HG02588 (cell line): ENCODE data around the gene ZCRB1.
"Not testable (repeated sequence)": the region's sequence is repeated elsewhere in the genome, so short reads cannot be mapped to it uniquely, and the experiment has no call there.

ENCODE experiments used
- ATAC-seq: cut with Tn5 transposase; IDR thresholded peaks from one replicate; pipeline ENCODE4 v1.9.1; 2021; ENCODE audit warnings: mild to moderate bottlenecking, moderate library complexity; ENCODE audit not compliant: unreplicated experiment

The ZCRB1 gene

GRCh38 chr12:42325653-42326474 is at the start of gene ZCRB1, which contains the start of gene PPHLN1:
Gene ZCRB1 (minus strand): TSS chr12:42326094. CDS start chr12:42324102, 1,992 bp downstream.
Gene PPHLN1 (plus strand): TSS chr12:42326167. CDS start chr12:42335903, 9,736 bp downstream.
- peak; percentile 95 for ATAC-seq

DNA sequence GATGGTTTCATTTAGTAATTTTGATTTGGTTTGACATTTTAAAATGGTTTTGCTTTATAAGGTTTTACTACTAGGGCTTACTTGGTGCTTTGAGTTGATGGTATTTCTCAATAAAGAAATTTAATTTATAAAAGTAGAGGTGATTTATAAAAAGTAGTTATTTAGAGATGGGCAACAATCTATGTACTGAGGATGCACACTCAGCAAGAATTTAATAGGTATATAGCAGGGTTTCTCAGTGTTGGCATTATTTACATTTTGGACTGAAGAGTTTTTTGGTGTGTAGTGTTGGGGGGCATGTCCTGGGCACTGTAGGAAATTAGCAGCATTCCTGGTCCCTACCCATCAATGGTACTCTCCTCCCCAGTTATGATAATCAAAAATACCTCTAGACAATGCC is 47.8 kb upstream of the ZCRB1 start:
- ATAC-seq = no peak

DNA sequence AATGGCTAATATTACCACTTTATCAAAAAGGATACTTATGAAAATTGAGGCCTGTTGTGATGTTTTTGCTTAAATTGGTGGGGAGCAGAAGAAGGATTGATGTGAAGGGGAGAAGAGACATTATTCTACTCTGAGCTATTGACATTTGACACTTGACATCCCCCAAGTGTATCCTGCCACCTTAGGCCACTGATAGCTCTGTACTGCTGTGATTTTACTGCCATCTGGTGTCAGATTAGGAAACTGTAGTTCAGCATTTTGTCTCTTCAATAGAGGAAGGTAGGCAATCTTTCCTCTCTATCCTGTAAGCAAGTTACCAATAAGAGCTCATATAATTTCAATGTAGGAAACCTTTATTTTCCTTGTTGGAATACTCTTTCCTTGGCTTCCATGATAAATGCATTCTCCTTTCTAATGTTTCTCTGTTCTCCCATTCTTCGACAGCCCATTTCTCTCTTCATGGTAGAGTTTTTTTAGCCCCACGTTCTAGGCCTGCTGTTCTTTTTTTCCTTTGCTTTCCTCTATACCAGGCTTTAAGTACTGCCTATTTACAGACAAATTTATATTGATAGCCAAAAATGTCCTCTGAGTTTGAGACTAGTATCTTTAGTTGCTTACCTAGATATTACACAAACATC is 46.4 kb upstream of the ZCRB1 start:
- ATAC-seq = peak; percentile 79

- no peak for ATAC-seq
Measured at GRCh38 chr12:42370013-42370412, 44.1 kb upstream of the ZCRB1 start.

- ATAC-seq = no peak
Measured at GRCh38 chr12:42365486-42365885, 39.6 kb upstream of the ZCRB1 start.

GRCh38 chr12:42364692-42365091 is 38.8 kb upstream of the ZCRB1 start:
- no peak for ATAC-seq

DNA sequence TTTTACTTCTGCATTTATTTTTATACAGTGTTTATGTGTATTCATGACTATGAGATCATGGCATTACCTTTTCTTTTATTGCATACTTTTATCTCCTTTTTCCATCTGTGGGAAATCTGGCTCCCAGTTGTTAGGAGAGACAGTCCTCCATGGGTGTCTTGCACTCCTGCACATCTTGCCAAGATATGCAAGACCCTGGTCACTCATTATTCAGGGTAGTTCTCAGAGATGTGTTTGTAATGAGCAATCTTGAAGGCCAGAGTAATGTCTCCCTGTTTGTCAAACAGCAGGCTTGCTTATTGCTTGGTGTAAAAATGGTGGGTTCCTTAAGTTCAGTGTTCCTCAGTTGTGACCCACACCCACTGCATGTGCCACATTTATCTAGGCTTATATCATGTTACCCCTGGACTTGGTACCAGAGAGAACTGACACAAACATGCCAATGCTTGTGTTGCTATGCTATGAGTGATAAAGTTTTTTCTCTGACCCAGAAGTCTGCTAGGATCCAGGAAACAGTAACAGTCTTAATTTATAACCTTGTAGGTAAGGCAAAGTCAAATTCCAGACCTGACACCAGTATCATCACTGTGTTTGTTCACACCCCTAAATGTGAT is 36.9 kb upstream of the ZCRB1 start:
- no peak for ATAC-seq

DNA sequence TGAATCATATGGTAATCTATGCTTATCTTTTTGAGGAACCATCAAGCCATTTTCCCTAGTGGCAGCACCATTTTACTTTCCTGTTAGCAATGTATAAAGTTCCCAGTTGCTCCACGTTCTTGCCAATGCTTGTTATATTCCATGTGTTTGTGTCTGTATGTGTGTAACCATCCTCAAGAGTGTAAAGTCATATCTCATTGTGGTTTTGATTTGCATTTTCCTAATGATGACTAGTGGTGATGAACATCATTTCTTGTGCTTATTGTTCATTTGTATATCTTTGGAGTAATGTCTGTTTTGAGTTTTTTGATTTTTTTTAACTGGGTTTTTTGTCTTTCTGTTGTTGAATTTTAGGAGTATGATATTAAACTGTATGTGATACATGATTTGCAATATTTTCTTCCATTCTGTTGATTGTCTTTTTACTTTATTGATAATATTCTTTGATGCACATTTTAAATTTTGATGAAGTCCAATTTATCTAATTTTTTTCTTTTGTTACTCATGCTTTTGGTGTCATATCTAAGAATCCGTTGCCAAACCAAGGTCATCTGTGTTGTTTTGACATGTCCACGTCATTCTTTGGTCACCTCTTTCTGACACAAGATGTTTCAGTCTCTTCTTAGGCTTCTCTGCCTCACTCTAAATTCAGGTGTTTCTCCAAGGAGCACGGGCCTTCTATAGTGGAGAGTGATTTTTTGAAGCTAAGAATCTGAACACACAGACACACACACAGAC is 36.2 kb upstream of the ZCRB1 start:
- no peak for ATAC-seq

- ATAC-seq = peak; percentile 70
Measured at GRCh38 chr12:42360747-42361403, 35.0 kb upstream of the ZCRB1 start.

DNA sequence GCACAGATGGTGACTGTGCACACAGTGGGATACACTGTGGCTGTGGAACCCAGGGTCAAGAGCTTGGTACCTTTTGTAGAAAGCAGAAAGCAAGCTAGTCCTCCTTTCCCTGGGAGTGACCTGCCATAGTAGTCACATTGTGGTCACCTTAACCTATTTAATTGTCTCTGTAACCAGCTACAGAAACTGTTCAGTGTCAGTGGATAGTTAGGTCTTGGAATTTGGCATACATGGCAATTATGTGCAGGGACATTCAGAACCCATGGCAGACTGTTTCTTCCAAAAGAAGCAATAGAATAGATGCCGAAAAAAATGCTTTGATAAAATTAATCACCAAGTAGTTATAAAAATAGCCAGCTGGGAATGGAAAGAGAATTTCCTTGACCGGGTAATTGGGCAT is 30.4 kb upstream of the ZCRB1 start:
- ATAC-seq = no peak

DNA sequence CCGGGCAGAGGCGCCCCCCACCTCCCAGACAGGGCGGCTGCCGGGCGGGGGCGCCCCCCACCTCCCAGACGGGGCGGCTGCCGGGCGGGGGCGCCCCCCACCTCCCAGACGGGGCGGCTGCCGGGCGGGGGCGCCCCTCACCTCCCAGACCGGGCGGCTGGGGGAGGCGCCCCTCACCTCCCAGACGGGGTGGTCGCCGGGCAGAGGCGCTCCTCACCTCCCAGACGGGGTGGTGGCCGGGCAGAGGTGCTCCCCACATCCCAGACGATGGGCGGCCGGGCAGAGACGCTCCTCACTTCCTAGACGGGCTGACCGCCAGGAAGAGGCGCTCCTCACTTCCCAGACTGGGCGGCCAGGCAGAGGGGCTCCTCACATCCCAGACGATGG is 24.1 kb upstream of the ZCRB1 start:
- not testable (repeated sequence) for ATAC-seq

DNA sequence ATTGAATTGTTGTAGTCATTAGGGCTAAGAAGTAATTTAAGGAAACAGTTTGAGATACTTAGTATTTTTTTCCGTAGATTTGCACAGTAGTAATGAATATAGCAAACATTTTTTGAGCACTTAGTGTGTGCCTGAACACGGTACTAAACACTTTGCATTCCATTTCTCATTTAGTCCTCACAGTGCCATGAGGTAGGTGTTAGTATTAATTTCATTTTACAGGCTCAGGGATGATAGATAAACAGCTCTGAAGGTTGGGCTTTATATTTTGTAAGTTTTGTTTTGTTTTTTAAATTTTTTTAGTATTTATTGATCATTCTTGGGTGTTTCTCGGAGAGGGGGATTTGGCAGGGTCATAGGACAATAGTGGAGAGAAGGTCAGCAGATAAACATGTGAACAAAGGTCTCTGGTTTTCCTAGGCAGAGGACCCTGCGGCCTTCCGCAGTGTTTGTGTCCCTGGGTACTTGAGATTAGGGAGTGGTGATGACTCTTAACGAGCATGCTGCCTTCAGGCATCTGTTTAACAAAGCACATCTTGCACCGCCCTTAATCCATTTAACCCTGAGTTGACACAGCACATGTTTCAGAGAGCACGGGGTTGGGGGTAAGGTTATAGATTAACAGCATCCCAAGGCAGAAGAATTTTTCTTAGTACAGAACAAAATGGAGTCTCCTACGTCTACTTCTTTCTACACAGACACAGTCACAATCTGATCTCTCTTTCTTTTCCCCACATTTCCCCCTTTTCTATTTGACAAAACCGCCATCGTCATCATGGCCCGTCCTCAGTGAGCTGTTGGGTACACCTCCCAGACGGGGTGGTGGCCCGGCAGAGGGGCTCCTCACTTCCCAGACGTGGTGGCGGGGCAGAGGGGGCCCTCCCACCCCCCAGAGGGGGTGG is 23.5 kb upstream of the ZCRB1 start:
- not testable (repeated sequence) for ATAC-seq

DNA sequence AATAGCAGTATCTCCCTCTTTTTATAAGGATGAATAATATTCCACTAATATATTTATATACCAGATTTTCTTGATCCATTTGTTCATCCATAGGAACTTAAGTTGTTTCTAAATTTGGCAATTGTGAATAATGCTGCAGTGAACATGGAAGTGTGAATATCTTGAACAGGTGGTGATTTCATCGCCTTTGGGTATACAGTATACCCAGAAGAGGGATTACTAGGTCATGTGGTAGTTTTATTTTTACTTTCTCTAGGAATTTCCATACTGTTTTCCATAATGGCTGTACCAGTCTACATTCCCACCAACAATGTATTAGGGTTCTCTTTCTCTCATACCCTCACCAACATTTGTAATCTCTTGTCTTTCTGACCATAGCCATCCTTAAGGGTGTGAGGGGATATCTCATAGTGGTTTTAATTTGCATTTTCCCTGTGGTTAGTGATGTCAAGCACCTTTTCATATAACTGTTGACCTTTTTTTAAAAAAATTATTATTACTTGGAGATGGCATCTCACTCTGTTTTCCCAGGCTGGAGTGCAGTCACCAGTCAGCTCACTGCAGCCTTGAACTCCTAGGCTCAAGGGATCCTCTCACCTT is 20.6 kb upstream of the ZCRB1 start:
- ATAC-seq = peak; percentile 46

GRCh38 chr12:42343721-42344120 is 17.8 kb upstream of the ZCRB1 start:
- no peak for ATAC-seq

- ATAC-seq = no peak
Measured at GRCh38 chr12:42342028-42342427, 16.1 kb upstream of the ZCRB1 start.

- no peak for ATAC-seq
Measured at GRCh38 chr12:42338280-42338679, 12.4 kb upstream of the ZCRB1 start.

DNA sequence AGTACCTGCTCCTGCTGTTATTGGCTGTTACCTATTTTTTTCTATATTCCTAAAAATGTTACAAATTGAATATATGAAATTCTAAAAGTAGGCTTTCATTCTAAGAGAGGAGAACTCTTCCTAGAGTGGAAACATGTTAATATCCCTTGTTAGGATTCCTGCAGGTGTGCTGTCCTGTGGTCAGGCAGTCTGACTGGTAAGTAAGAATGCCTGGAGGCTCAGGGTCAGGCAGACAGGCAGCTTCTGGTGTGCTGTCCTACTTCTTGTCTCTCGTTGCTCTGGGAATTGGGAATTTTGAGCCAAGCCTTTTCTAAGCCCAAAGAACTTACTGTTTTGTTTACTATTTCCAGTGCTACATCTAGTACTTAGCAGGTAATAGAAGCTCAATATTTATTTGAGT is 10.4 kb upstream of the ZCRB1 start:
- no peak for ATAC-seq

DNA sequence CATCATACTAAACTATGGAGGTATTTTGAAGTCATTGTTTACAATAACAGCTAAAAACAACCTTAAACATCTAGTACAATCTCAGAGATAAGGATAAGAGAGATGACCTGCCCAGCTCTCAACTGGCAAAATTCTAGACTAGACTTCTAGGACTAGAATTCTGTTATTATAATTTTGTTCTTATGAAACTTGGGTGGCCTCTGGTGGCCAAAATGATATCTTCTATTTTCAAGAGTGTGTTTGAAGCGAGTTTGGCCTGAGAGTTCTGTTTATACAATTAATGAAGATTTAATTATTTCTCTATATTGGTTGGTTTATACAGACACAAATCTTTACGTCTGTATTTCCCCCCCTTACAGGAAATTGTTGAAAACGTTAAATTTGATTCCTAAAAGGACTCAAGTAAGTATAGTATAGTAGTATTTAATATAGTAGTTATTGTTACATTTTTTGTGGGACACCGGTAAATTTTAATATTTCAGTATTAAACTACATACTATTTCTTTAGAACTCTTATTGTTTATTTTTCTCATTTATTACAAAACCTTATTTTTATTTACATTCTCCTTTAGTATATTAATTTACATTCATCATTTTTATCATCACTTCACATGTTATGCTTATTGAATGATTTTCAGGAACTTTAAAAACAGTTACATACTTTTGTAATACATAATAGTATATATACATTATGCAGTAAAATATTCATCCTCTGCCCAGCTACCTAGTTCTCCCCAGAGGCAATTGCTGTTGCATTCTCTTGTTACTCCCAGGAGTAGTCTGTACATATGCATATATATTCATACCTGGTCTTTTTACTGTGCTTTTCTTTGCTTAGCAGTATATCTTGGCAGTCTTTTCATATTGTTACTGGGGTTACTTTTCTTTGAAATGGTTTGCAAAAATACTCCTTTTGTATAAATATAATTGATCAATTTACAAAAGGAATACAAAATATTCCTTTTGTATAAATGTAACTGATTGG is 6.7 kb upstream of the ZCRB1 start:
- ATAC-seq = peak; percentile 64
